Testis (tissue), 2 donors: Measurements from ENCODE around the gene ZSCAN5B.

ENCODE experiments used
- CTCF ChIP-seq, 3 experiments: fragments of 450-650 bp in 2 of 3; fragments of 200-600 bp in 1 of 3; sonication (generic) in 1 of 3; IDR thresholded peaks; one replicate each; pipeline ENCODE4 v1.5.1; 2016 to 2019; ENCODE audit warnings: antibody characterized with exemption in 3 of 3, mild to moderate bottlenecking in 2 of 3, moderate library complexity in 1 of 3
- POLR2A ChIP-seq: fragments of 450-650 bp; IDR thresholded peaks from one replicate; pipeline ENCODE4 v1.6.1; 2017; ENCODE audit warnings: antibody characterized with exemption, mild to moderate bottlenecking, moderate library complexity

- TF ChIP-seq CTCF (IDR thresholded peaks at IDR 0.05) = no peak
- TF ChIP-seq POLR2A = no peak
Observed at GRCh38 chr19:56159622-56160271, 37.8 kb downstream of the ZSCAN5B start.
